ENCODE data around the gene DHRS9.
"Not testable (repeated sequence)": the region's sequence is repeated elsewhere in the genome, so short reads cannot be mapped to it uniquely, and the experiment has no call there.

Gene DHRS9

DNA sequence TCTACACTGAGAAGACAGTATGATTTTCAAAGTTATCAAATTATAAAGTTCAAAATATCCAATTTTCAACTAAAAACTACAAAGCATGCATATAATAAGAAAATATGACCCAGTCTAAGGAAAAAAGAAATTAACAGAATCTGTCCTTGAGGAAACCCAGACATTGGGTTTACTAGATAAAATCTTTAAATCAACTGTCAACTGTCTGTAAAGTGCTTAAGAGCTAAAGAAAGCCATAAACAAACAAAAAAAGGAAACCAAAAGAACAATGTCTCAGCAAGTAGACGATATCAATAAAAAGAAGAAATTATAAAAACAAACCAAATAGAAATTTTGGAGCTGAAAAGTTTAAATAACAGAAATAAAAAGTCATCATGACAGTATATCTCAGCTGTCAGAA lies 27.8 kb upstream of the DHRS9 start:
- TF ChIP-seq, protein P1, sequence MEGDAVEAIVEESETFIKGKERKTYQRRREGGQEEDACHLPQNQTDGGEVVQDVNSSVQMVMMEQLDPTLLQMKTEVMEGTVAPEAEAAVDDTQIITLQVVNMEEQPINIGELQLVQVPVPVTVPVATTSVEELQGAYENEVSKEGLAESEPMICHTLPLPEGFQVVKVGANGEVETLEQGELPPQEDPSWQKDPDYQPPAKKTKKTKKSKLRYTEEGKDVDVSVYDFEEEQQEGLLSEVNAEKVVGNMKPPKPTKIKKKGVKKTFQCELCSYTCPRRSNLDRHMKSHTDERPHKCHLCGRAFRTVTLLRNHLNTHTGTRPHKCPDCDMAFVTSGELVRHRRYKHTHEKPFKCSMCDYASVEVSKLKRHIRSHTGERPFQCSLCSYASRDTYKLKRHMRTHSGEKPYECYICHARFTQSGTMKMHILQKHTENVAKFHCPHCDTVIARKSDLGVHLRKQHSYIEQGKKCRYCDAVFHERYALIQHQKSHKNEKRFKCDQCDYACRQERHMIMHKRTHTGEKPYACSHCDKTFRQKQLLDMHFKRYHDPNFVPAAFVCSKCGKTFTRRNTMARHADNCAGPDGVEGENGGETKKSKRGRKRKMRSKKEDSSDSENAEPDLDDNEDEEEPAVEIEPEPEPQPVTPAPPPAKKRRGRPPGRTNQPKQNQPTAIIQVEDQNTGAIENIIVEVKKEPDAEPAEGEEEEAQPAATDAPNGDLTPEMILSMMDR (IDR thresholded peaks at IDR 0.05; ENCODE audit: control extremely low read depth, extremely low read depth, low read depth, missing control alignments), result no peak
- POLR2A ChIA-PET, result no interaction called here
- no peak for DNase-seq (ENCODE audit: extremely low spot score)
- CTCF ChIA-PET, result interaction anchor here (1.1 kb wide), 1 partner anchor 9 kb away, joined by 3 read pairs; no protein-coding TSS in a partner anchor

DNA sequence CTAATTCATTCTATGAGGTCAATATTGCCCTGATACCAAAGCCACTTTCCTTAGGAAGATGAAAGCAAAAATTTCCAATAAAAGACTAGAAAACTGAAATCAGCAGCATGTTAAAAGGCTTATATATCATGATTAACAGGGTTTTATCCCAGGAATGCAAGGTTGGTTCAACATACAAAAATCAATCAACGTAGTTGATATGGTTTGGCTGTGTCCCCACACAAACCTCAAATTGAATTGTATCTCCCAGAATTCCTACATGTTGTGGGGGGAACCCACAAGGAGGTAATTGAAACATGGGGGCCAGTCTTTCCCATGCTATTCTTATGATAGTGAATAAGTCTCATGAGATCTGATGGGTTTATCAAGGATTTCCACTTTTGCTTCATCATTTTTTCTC lies 26.5 kb upstream of the DHRS9 start:
- no peak for DNase-seq (ENCODE audit: extremely low spot score)
- TF ChIP-seq, protein P1 (IDR thresholded peaks at IDR 0.05; ENCODE audit: control extremely low read depth, extremely low read depth, low read depth, missing control alignments), result no peak
- ChIA-PET CTCF (no interaction called here), POLR2A (no interaction called here)

DNA sequence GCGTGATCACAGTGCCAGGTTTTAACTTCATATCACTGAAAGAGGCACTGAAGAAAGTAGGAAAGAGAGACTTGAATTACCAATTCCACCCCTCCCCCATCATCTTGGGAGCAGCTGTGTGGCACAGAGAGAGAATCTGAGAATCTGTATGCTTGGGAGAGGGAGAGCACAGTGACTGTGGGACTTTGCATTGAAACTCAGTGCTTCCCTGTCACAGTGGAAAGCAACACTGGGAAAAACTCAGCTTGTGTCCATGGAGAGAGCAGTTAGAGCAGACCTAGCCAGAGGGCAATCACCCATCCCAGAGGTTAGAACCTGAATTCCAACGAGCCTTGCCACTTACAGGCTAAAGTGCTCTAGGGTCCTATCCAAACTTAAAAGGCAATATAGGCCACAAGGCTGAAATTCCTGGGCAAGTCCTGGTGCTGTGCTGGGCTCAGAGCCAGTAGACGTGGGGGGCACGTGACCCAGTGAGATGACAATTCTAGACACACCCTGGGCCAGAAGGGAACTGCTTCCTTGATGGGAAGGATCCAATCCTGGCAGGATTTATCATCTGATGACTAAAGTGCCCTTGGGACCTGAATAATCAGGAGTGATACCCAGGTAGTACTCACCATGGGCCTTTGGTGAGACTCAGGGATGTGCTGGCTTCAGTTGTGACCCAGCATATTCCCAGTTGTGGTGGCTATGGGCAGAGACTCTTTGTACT lies 22.8 kb upstream of the DHRS9 start:
- DNase-seq (ENCODE audit: extremely low spot score), result no peak
- CTCF ChIA-PET, result interaction anchor here (0.9 to 1.0 kb wide), 2 partner anchors 13 to 1277 kb away, joined by 3 read pairs; no protein-coding TSS in a partner anchor
- TF ChIP-seq, protein P1 (IDR thresholded peaks at IDR 0.05; ENCODE audit: control extremely low read depth, extremely low read depth, low read depth, missing control alignments), result no peak
- POLR2A ChIA-PET, result no interaction called here

DNA sequence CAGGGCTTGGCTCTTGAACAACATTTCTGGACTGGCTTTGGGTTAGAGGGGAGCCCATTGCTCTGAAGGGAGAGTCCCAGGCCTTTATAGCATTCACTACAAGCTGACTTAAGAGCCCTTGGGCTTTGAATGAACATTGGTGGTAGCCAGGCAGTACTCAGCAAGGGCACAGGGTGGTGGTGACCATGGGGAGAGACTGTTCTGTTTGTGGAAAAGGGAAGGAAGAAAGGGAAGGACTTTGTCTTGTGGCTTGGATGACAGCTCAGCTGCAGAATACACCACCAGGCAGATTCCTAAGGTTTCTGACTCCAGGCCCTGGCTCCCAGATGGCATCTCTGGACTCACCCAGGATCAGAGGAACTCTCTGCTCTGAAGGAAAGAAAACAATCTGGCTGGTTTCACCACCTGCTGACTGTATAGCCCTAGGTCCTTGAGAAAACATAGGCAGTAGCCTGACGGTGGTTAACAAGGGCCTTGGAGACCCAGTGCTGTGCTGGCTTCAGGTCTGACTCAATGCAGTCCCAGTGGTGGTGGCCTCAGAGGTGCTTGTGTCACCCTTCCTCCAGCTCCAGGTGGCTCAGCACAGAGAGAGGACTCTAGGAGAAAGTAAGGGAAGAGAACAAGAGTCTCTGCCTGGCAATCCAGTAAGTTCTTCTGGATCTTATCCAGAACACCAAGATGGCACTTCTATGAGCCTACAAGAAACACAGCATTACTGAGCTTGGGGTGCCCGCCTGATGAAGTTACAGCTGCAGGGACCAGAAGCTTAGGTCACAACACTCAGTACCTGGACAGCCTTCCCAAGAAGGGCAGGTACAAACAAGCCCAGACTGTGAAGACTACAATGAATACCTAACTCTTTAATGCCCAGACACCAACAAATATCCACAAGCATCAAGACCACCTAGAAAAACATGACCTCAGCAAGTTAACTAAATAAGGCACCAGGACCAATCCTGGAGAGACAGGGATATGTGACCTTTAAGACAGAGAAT lies 21.8 kb upstream of the DHRS9 start:
- POLR2A ChIA-PET, result no interaction called here
- TF ChIP-seq, protein P1 (IDR thresholded peaks at IDR 0.05; ENCODE audit: control extremely low read depth, extremely low read depth, low read depth, missing control alignments), result no peak
- CTCF ChIA-PET, result interaction anchor here (0.9 to 1.5 kb wide), 3 partner anchors 14 to 1276 kb away, joined by 3 to 4 read pairs (median 3); no protein-coding TSS in a partner anchor
- DNase-seq (ENCODE audit: extremely low spot score), result no peak

DNA sequence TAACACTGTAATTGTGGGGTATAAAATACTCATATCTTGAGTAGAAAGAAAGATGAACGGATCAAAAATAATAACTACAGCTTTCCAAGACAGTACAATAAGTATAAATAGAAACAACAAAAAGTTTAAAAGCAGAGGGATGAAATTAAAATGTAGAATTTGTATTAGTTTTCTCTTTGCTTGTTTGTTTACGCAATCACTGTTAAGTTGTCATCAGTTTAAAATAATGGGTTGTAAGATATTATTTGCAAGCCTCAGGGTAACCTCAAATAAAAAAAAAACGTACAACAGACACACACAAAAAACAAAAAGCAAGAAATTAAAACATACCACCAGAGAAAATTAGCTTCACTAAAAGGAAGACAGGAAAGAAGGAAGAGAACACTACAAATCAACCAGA lies 20.2 kb upstream of the DHRS9 start:
- no peak for DNase-seq (ENCODE audit: extremely low spot score)
- ChIA-PET CTCF (interaction anchor here (1.5 kb wide), 1 partner anchor 17 kb away, joined by 4 read pairs; no protein-coding TSS in a partner anchor), POLR2A (no interaction called here)
- TF ChIP-seq, protein P1 (IDR thresholded peaks at IDR 0.05; ENCODE audit: control extremely low read depth, extremely low read depth, low read depth, missing control alignments), result no peak

DNA sequence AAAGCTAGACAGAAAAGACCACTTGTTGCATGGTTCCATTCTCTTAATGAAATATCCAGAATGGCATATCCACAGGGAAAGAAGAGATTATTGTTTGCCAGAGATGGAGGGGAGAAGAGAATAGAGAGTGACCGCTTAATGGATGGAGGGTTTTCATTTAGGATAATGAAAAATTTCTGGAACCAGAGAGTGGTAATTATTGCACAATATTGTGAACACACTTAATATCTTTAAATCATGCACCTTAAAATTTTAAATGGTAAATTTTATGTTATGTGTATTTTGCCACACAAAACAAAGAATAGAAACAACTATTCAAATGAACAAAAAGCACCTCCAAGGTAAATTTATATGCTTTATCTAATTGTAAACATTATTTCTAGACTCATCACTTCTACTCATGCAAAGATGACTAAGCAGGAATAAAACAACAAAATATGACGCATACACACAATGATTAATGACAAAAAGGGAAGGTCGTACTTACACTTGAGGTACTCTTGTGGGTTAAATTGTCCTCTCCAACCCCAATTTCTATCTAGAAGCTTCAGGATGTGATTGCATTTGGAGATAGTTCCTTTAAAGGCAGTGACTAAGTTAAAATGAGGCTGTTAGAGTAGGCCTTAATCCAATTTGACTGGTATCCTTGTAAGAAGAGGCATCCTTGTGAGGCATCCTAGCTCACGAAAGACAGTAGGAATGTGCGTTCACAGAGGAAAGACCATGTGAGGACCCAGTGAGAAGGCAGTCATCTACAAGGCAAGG lies 18.7 kb upstream of the DHRS9 start:
- ChIA-PET POLR2A (no interaction called here), CTCF (no interaction called here)
- TF ChIP-seq, protein P1 (IDR thresholded peaks at IDR 0.05; ENCODE audit: control extremely low read depth, extremely low read depth, low read depth, missing control alignments), result no peak
- DNase-seq (ENCODE audit: extremely low spot score), result no peak

DNA sequence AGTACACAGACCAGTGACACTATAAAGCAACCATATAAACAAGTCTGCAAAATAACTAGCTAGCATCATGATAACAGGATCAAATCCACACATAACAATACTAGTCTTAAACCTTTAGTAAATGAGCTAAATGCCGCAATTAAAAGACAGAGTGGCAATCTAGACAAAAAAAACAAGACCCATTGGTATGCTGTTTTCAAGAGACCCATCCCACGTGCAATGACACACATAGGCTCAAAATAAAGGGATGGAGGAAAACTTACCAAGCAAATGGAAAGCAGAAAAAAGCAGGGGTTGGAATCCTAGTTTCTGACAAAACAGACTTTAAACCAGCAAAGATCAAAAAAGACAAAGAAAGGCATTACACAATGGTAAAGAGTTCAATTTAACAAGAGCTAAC lies 14.8 kb upstream of the DHRS9 start:
- CTCF ChIA-PET; DNase-seq (ENCODE audit: extremely low spot score); POLR2A ChIA-PET: not testable (repeated sequence)

DNA sequence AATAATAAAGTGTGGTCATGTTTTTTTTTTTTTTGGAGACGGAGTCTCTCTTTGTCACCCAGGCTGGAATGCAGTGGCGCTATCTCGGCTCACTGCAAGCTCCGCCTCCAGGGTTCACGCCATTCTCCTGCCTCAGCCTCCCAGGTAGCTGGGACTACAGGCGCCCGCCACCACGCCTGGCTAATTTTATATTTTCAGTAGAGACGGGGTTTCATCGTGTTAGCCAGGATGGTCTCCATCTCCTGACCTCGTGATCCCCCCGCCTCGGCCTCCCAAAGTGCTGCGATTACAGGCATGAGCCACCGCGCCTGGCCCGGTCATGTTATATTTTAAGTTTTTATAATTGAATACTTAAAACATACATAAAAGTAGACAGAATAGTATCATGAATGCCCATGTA lies 5.2 kb upstream of the DHRS9 start:
- POLR2A ChIA-PET; CTCF ChIA-PET; DNase-seq (ENCODE audit: extremely low spot score): not testable (repeated sequence)
